ES-I3 (cell line): ENCODE data around the gene VENTX.

Source experiments
- H3K36me3 ChIP-seq: 2 replicates; pipeline ENCODE4 v1.6.1; 2013; ENCODE audit warnings: mild to moderate bottlenecking, low read length, control low read depth, moderate library complexity; ENCODE audit not compliant: insufficient read depth
- H3K4me1 ChIP-seq: 2 replicates; pipeline ENCODE4 v1.6.1; 2013; ENCODE audit warnings: mild to moderate bottlenecking, control low read depth, low read length; ENCODE audit not compliant: insufficient read depth
- H3K9ac ChIP-seq: 2 replicates; pipeline ENCODE4 v1.6.1; 2013; ENCODE audit warnings: low read depth, mild to moderate bottlenecking, low read length, moderate library complexity
- H3K9me3 ChIP-seq: 2 replicates; pipeline ENCODE4 v1.6.1; 2013; ENCODE audit warnings: mild to moderate bottlenecking, low read length, moderate library complexity; ENCODE audit not compliant: control insufficient read depth, insufficient read depth

VENTX gene

DNA sequence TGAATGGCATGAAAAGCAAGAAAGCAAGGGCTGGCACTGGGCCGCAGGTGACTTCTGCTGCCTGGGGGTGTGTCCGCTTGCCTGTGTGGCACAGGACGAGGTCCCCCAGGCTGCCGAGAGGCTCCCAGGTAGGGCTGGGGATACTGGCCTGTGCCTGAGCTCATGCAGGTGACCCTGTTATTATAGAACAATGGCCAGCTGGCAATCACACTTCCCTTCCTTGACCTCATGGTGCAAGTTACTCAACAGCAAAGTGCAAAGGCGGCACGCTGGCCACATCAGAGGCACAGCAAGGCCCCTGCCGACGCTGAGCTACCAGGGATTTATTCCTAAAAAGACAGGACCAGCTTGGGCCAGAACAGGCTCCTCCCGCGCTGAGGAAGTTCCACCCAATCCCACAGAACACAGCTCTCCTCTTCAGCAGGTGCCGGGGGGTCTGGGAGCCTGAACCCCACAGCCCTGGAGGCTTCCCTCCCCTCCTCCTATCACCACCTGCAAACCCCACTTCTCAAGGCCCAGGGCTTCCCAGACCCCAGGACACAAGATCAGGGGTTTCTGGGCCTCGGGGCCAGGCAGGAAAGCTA lies 40.4 kb downstream of the VENTX start:
- Histone ChIP-seq H3K9me3 (no peaks in the 10 kb centered on the region), H3K36me3 (peaks cover 4% of the 10 kb centered on the region; the same call in 1 of the 2 replicates), H3K9ac (no peak overlapping the region), H3K4me1 (no peaks in the 10 kb centered on the region; the same call in 1 of the 2 replicates)

DNA sequence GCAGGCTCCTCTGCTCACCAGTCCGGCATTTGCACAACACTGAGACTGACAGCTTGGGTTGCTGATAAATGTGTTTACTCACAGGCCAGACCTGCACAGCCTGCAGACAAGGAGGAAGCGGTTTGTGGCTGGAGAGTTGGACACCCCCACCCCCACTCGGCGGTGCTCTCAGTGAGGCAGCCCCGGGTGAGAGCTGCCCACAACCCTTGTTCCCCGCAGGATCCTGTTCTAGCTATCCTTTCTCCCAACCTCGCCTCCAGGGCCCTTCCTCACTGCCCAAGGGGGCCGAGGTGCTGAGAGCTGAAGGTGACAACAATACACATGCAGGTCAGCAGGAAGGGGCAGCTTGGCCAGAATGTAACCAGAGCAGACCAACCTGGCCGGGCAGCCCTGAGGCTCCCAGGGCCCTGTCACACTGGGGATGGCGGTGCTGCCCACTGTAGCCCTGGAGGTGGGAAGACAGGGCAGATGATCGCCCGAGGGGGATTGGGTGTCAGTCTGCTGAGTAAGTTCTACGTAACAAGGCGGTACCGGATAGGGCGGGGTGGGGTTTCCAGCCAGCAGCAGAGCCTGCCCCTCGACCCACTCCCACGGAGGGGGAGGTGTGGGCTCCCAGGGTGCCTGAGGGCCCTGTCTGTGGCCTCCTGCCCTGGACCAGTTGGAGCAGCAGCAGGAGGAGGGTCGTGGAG lies 41.1 kb downstream of the VENTX start:
- H3K9ac ChIP-seq, result no peak overlapping the region
- H3K4me1 ChIP-seq, result no peaks in the 10 kb centered on the region; the same call in 1 of the 2 replicates
- H3K36me3 ChIP-seq, result peaks cover 4% of the 10 kb centered on the region; the same call in 1 of the 2 replicates
- H3K9me3 ChIP-seq, result no peaks in the 10 kb centered on the region

DNA sequence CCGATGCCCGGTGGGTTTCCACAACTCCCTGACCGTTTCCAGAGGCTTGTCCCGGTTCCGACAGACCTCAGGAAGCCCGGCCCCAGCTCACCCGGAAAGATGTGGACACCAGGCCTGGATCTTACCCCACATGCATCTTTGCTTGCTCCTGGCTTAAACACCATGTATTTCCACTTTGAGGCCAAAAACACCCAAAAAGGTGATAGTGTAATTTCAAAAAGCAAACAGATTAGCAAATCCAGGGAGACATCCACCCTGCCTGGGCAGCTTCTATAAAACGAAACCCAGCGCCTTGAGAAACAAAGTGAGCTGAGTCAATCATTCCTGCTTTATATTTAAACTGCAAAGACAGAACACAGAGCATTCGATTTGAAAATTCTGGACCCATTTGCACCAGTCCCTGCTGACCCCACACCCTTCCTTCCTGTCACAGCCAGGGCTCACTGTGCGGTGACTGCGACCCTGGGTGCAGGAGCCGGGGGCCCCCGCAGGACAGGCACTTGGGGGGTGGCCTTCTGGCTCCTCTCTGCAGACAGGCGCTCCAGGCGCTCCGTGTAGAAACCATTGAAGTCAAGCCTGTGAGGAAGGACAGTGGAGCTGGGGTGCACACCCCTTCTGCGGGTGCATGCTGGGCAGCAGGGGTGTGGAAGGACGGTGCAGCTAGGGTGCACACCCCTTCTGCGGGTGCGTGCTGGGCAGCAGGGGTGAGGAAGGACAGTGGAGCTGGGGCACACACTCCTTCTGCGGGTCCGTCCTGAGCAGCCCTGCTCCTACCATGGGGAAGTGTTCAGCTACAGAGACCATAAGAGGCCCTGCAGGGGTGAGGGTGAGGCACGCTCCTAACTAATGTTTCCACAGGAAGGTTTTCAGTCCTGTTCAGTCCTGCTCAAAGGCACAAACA lies 41.9 kb downstream of the VENTX start:
- Histone ChIP-seq H3K9ac (no peak overlapping the region), H3K4me1 (no peaks in the 10 kb centered on the region; the same call in 1 of the 2 replicates), H3K9me3 (no peaks in the 10 kb centered on the region), H3K36me3 (peaks cover 4% of the 10 kb centered on the region; the same call in 1 of the 2 replicates)

DNA sequence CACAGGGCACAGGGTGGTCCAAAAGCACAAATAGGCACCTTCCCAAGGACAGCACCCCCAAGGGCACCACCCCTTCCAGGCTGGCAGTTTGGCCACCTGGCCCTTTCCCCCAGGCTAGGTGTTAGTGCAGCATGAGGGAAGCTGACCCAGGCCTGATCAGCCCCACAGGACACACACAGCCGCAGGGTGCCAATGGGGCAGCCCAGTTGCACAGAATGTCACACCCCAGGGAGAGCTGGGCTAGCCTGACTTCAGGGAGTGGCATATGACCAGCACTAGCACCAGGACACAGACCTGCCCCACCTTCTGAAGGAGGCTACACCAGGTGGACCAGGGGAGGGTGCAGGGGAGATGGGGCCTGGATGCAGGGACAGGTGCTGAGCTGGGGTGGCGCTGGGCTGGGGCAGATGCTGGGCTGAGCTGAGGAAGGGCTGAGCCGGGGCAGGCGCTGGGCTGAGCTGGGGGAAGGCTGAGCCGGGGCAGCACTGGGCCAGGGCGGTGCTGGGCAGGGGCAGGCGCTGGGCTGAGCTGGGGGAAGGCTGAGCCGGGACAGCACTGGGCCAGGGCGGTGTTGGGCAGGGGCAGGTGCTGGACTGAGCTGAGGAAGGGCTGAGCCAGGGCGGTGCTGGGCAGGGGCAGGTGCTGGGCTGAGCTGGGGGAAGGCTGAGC lies 42.9 kb downstream of the VENTX start:
- no peak overlapping the region for H3K9ac ChIP-seq
- H3K4me1 ChIP-seq, result no peaks in the 10 kb centered on the region; the same call in 1 of the 2 replicates
- H3K36me3 ChIP-seq, result peaks cover 4% of the 10 kb centered on the region; the same call in 1 of the 2 replicates

DNA sequence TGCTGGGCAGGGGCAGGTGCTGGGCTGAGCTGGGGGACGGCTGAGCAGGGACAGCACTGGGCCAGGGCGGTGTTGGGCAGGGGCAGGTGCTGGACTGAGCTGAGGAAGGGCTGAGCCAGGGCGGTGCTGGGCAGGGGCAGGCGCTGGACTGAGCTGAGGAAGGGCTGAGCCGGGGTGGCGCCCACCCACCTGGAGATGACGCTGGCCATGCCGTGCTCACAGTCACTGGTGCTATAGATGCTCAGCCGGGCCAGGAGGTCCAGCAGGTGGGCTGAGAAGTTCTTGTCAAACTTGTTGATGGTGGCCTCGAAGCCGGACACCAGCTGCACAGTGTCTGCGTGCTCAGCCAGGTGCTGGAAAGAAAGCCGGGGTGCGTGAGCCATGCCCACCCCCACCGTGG lies 43.4 kb downstream of the VENTX start:
- H3K4me1 ChIP-seq, result no peaks in the 10 kb centered on the region; the same call in 1 of the 2 replicates
- H3K9me3 ChIP-seq, result no peaks in the 10 kb centered on the region
- H3K9ac ChIP-seq, result no peak overlapping the region
- peaks cover 4% of the 10 kb centered on the region; the same call in 1 of the 2 replicates for H3K36me3 ChIP-seq

More for the DNA sequence above, 42.9 kb downstream of the VENTX start:
- H3K9me3 ChIP-seq, result no peaks in the 10 kb centered on the region

DNA sequence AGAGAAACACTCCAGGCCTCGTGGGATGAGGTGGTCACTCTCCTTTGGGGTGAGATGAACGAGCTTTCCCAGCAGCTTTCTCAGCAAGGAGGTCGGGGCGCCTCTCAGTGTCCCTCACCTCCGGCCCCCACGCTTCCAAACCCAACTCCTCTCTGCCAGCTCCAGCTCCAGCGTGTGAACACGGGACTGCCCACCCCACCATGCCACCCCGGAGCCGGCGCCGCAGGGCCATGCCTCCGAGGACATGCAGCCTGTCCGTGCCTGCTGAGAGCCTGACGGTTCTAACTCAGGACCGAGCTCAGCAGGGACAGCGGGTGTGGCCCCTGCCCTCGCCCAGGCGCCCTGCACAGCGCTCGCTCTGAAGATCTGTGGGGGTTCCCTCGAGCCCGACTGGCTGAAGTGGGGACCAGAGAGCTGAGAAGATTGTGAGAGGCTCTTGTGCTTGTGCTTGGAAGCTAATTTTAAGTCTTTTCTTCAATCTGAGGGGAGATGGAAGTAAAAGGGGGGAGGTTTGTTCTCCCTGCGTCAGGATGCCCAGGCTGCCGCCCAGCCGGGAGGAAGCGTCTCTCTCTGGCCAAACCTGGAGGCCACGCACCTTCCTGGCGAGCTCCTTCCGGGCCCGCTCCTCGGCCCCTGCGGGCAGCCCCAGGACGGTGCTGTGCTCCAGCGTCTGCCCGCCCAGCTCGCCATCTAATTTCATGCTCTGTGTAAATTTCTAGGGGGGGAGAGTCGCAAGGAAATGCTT lies 44.1 kb downstream of the VENTX start:
- Histone ChIP-seq H3K9me3 (no peaks in the 10 kb centered on the region), H3K9ac (no peak overlapping the region), H3K36me3 (peaks cover 4% of the 10 kb centered on the region), H3K4me1 (no peaks in the 10 kb centered on the region; the same call in 1 of the 2 replicates)

DNA sequence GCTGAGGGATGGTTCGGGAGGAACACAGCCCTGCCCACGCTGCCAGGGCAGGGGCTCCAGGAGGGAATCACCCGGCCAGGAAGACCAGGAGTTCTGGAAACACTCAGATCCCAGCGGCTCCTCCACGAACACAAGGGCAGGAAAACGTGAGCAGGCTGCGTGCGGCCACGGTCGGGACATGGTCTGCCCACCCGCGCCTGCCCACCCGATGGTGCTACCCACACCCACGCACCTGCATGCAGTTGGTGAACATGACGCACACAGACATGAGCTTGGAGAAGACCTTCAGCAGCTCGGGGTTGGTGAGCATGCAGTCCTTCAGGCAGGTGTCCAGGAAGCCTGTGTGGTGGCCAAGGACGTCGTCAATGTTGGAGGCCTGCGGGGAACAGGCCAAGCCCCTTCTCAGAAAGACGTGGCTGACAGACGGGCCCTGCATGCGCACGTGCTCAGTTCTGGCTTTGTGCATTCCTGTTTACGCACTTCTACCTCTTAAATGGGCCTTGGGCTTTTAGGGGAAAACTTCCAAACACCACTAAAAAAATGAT lies 45.3 kb downstream of the VENTX start:
- peaks cover 4% of the 10 kb centered on the region for H3K36me3 ChIP-seq
- no peak overlapping the region for H3K9ac ChIP-seq
- H3K9me3 ChIP-seq, result no peaks in the 10 kb centered on the region
- H3K4me1 ChIP-seq, result no peaks in the 10 kb centered on the region; the same call in 1 of the 2 replicates

DNA sequence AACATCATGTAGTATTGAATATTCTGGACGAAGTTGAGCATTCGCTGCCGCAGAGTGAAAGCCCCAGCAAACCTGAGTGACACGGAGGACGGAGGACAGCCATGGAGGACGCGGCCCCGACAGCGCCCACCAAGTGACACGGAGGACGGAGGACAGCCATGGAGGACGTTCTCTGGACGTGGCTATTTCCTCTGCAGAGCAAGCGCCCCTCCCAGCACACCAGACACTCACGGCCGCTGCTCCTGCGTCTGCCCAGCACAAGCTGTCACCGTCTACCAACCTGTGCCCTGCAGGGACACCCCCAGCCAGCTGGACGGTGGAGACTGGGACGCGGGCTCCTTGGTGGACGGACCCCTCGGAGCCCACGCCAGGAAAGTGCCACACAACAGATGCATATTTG lies 46.3 kb downstream of the VENTX start:
- Histone ChIP-seq H3K9ac (no peak overlapping the region), H3K9me3 (no peaks in the 10 kb centered on the region), H3K36me3 (peaks cover 9% of the 10 kb centered on the region), H3K4me1 (no peaks in the 10 kb centered on the region)

DNA sequence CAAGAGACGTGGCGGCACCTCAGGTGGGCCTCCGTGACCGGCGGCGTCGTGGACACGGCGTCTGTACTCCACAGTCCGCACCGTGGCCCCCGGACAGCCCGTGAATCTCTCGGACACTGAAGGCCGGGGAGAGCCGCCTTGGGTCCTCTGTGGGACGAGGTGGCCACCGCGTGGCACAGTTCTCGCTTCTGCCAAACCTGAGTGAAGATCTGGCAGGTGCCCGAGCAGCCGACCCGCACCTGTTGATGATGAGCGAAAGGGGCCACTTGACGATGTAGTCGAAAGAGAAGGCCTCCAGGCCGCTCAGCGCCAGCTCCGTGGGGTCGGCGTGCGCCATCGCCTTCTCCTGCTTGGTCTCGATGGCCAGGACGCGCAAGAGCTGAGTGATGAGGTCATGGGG lies 47.6 kb downstream of the VENTX start:
- Histone ChIP-seq H3K9me3 (no peaks in the 10 kb centered on the region), H3K9ac (no peak overlapping the region), H3K36me3 (peaks cover 5% of the 10 kb centered on the region), H3K4me1 (no peaks in the 10 kb centered on the region)

DNA sequence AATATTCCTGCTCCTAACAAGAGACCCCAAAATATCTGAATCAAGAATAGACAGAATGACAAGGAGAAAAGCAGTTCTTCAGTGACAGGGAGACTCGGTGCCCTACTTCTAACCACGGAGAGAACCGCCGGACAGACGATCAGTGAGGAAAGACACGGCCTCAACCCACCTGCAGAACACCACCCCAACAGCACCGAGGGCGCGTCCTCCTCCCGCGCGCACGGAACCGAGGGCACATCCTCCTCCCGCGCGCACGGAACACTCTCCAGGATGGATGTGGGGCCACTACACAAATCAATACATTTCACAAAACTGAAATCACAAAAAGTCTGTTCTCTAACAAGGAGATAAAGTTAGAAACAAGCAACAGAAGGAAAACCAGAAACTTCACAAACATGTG lies 48.7 kb downstream of the VENTX start:
- no peaks in the 10 kb centered on the region for H3K9me3 ChIP-seq
- H3K4me1 ChIP-seq, result no peaks in the 10 kb centered on the region
- no peak overlapping the region for H3K9ac ChIP-seq
- peaks cover 7% of the 10 kb centered on the region for H3K36me3 ChIP-seq

DNA sequence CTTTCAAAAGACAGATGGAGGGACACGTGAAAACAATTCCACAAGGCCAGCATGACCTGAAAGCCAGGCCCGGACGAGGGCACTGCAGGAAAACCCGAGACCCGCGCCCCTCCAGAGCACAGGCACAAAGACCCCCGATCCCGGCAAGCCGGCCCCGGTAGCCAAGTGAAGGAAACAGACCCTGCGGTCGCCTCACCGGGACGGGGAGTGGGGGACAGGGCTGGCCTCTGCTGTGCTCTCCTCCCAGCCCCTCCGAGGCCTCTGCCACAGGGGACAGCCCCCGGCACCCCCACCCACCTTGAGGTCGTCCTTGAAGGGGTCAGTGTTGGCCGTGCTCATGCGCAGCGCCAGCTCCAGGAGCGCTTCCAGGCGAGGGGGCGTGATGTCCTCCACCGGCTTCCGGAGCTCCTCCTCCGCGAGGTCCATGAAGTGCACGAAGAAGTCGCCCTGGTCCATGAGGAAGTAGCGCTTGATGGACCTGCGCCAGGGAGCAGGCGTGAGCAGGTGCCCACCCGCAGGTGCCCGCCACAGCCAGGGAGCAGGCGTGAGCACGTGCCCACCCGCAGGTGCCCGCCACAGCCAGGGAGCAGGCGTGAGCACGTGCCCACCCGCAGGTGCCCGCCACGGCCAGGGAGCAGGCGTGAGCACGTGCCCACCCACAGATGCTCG lies 50.3 kb downstream of the VENTX start:
- Histone ChIP-seq H3K4me1 (no peaks in the 10 kb centered on the region), H3K9me3 (no peaks in the 10 kb centered on the region), H3K36me3 (peaks cover 13% of the 10 kb centered on the region), H3K9ac (no peak overlapping the region)

DNA sequence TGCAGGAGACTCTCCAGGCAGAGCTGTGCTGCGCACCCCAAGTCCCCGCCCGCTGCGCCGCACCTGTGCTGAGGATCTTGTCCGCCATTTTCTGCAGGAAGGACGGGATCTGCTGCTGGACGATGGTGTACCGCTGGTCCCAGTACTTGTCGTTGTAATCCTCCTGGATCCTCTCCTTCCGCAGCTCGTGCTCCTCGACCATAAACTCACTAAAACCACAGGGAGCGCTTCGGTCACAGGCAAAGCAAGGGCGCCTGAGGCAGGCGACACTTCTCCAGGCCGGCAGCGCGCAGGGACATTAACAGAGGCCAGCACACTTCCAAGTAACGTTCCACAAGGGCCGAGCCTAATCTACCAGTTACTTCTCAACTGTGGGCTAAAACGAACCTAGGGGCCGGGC lies 52.1 kb downstream of the VENTX start:
- no peaks in the 10 kb centered on the region for H3K9me3 ChIP-seq
- H3K9ac ChIP-seq, result no peak overlapping the region
- peaks cover 13% of the 10 kb centered on the region for H3K36me3 ChIP-seq
- no peaks in the 10 kb centered on the region for H3K4me1 ChIP-seq
